Liver (tissue), 3 donors: ENCODE measurements around the gene USP25.

Experiments
- EGR1 ChIP-seq, 2 donors: IDR thresholded peaks; 2 replicates each; pipeline ENCODE4 v1.6.1; 2016 to 2018; ENCODE audit warnings: antibody characterized with exemption in 2 of 2, low read depth in 2 of 2
- FOXA1 ChIP-seq: IDR thresholded peaks from 2 replicates; pipeline ENCODE4 v1.6.1; 2016; ENCODE audit warnings: antibody characterized with exemption
- GABPA ChIP-seq, 2 donors: IDR thresholded peaks in 1 of 2; conservative IDR thresholded peaks in 1 of 2; 2 replicates each; pipeline ENCODE4 v1.6.1; 2016; ENCODE audit warnings: antibody characterized with exemption in 2 of 2, mild to moderate bottlenecking in 1 of 2, moderate library complexity in 1 of 2
- MAX ChIP-seq: IDR thresholded peaks from 2 replicates; pipeline ENCODE4 v1.6.1; 2016; ENCODE audit warnings: antibody characterized with exemption
- TAF1 ChIP-seq: conservative IDR thresholded peaks from 2 replicates; pipeline ENCODE4 v1.6.1; 2016; ENCODE audit warnings: antibody characterized with exemption, mild to moderate bottlenecking
- TF ChIP-seq, protein P1 (sequence below): fragments of 150-350 bp; IDR thresholded peaks from 2 replicates; pipeline ENCODE4 v1.5.1; 2017; ENCODE audit warnings: improper control_type of control experiment, low read depth, low read length; ENCODE audit not compliant: missing input control
- donor health status: healthy.
- donor health status: healthy.

DNA sequence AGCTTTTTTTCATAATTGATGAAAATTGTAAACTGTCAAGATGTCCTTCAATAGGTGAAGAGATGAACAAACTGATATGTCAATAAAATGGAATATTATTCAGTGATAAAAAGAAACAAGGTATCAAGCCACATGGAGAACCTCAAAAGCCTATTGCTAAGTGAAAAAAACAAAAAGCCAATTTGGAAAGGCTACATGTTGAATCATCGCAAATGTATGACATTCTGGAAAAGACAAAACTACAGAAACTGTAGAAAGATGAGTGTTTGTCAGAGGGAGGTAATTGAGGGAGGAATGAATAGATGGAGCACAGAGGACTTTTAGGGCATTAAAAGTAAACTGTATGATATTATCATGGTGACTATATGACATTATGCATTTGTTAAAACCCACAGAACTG lies 34.5 kb upstream of the USP25 start:
- TF ChIP-seq TAF1 (no peak), FOXA1 (no peak), EGR1 (IDR thresholded peaks at IDR 0.05; ENCODE audit: low read depth in 2 of 2) (no peak), MAX (no peak), GABPA (IDR thresholded peaks at IDR 0.05 in 1 of 2, conservative IDR thresholded peaks at IDR 0.05 in 1 of 2) (no peak)
- TF ChIP-seq, protein P1, sequence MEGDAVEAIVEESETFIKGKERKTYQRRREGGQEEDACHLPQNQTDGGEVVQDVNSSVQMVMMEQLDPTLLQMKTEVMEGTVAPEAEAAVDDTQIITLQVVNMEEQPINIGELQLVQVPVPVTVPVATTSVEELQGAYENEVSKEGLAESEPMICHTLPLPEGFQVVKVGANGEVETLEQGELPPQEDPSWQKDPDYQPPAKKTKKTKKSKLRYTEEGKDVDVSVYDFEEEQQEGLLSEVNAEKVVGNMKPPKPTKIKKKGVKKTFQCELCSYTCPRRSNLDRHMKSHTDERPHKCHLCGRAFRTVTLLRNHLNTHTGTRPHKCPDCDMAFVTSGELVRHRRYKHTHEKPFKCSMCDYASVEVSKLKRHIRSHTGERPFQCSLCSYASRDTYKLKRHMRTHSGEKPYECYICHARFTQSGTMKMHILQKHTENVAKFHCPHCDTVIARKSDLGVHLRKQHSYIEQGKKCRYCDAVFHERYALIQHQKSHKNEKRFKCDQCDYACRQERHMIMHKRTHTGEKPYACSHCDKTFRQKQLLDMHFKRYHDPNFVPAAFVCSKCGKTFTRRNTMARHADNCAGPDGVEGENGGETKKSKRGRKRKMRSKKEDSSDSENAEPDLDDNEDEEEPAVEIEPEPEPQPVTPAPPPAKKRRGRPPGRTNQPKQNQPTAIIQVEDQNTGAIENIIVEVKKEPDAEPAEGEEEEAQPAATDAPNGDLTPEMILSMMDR = no peak
